ENCODE data around the gene ADTRP. TPM values are rescaled to one million over a fixed set of nuclear protein-coding genes. Genes with fewer than 3 reads are reported as not detected.

ADTRP gene
- total RNA-seq, 2 experiments from 2014 or later = not detected

DNA sequence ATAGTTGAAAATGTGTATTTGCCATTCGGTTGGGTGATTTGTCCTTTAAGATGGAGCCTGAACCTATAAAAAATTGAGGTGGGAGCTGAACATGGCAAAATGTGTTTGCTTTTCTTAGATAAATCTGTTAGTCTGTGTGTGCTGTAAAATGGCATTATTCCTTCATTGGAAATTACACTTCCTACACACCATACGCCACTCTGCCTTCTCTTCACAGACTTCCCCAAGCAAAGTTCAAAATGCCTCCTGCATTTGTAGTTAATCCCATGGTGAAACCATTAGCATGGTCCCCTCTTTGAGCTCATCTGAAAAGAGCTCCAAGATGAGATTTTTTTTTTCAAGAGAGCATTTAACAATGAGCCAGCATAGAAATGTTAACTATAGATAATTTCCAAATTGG is 567 bp downstream of the ADTRP start:
- Histone ChIP-seq H3K4me2 (ENCODE audit: low read length) (no peak overlapping the region), H3K4me1 (ENCODE audit: insufficient read depth, low read length, poor library complexity, severe bottlenecking) (no peaks in the 10 kb centered on the region), H2AFZ (ENCODE audit: low read length) (no peak overlapping the region), H3K9me2 (ENCODE audit: insufficient read depth, low read length) (no peaks in the 10 kb centered on the region), H3K4me3 (ENCODE audit: low read depth, low read length, poor library complexity, severe bottlenecking) (no peak overlapping the region), H4K20me1 (ENCODE audit: insufficient read depth, low read length) (no peaks in the 10 kb centered on the region), H3K36me3 (ENCODE audit: insufficient read depth, low read length) (no peaks in the 10 kb centered on the region), H3K9me3 (ENCODE audit: low read length) (no peaks in the 10 kb centered on the region), H3K79me2 (ENCODE audit: insufficient read depth, low read depth, low read length) (no peaks in the 10 kb centered on the region), H3K27ac (ENCODE audit: low read depth, low read length, poor library complexity, severe bottlenecking) (no peak overlapping the region)
- ChIA-PET CTCF (ENCODE audit: unreplicated experiment) (interaction anchor here (0.9 kb wide), 1 partner anchor 135 kb away, joined by 3 read pairs; no protein-coding TSS in a partner anchor), POLR2A (no interaction called here)
- BruUV-seq (replicated peaks) = no TSS peak
- no peak for DNase-seq (ENCODE audit: low spot score)
- intact Hi-C loops (cut with micrococcal nuclease; ENCODE audit: unreplicated experiment) = no loop called here
- TF ChIP-seq, protein P1, sequence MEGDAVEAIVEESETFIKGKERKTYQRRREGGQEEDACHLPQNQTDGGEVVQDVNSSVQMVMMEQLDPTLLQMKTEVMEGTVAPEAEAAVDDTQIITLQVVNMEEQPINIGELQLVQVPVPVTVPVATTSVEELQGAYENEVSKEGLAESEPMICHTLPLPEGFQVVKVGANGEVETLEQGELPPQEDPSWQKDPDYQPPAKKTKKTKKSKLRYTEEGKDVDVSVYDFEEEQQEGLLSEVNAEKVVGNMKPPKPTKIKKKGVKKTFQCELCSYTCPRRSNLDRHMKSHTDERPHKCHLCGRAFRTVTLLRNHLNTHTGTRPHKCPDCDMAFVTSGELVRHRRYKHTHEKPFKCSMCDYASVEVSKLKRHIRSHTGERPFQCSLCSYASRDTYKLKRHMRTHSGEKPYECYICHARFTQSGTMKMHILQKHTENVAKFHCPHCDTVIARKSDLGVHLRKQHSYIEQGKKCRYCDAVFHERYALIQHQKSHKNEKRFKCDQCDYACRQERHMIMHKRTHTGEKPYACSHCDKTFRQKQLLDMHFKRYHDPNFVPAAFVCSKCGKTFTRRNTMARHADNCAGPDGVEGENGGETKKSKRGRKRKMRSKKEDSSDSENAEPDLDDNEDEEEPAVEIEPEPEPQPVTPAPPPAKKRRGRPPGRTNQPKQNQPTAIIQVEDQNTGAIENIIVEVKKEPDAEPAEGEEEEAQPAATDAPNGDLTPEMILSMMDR (conservative IDR thresholded peaks at IDR 0.05; ENCODE audit: low read length) = no peak
- TF ChIP-seq EZH2phosphoT487 (IDR thresholded peaks at IDR 0.05; ENCODE audit: borderline replicate concordance, low read depth, low read length) = no peak

DNA sequence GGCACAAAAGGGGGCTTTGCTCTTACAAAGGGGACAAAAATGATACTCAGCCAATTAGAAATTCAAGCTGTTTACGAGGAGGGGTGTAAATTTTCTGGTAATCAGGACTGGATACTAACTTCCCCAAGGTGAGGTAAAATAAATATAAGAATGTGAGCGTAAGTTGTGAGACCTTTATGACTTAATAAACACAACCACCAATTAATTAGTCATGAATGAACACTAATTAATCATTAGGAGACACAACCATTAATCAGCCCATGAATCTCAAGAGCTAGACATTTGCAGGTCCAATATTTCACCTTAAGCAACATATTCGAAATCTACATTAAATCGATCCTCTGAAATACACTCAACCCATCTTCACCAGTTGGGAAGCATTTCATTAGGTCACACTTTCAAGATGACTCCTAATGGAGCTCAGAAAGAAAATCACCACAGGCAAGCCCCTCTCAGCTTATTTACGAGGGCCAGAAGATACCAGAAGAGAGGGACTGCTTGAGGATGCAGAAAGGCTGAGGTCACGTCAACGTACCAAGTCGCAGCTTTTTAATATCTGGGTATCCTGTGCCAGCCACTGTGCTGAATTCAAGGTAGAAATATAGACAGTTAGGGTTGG is 2.7 kb downstream of the ADTRP start:
- no peak overlapping the region for H2AFZ ChIP-seq (ENCODE audit: low read length)
- no peaks in the 10 kb centered on the region for H4K20me1 ChIP-seq (ENCODE audit: insufficient read depth, low read length)
- TF ChIP-seq, protein P1 (conservative IDR thresholded peaks at IDR 0.05; ENCODE audit: low read length) = no peak
- TF ChIP-seq EZH2phosphoT487 (IDR thresholded peaks at IDR 0.05; ENCODE audit: borderline replicate concordance, low read depth, low read length) = no peak
- intact Hi-C loops (cut with micrococcal nuclease; ENCODE audit: unreplicated experiment) = no loop called here
- no TSS peak for BruUV-seq (replicated peaks)
- H3K4me3 ChIP-seq (ENCODE audit: low read depth, low read length, poor library complexity, severe bottlenecking) = no peak overlapping the region
- H3K79me2 ChIP-seq (ENCODE audit: insufficient read depth, low read depth, low read length) = no peaks in the 10 kb centered on the region
- ChIA-PET CTCF (ENCODE audit: unreplicated experiment) (no interaction called here), POLR2A (no interaction called here)
- H3K9me3 ChIP-seq (ENCODE audit: low read length) = no peaks in the 10 kb centered on the region
- no peaks in the 10 kb centered on the region for H3K4me1 ChIP-seq (ENCODE audit: insufficient read depth, low read length, poor library complexity, severe bottlenecking)
- H3K27ac ChIP-seq (ENCODE audit: low read depth, low read length, poor library complexity, severe bottlenecking) = no peak overlapping the region
- no peaks in the 10 kb centered on the region for H3K36me3 ChIP-seq (ENCODE audit: insufficient read depth, low read length)
- H3K4me2 ChIP-seq (ENCODE audit: low read length) = no peak overlapping the region
- DNase-seq (ENCODE audit: low spot score) = no peak
- H3K9me2 ChIP-seq (ENCODE audit: insufficient read depth, low read length) = no peaks in the 10 kb centered on the region

DNA sequence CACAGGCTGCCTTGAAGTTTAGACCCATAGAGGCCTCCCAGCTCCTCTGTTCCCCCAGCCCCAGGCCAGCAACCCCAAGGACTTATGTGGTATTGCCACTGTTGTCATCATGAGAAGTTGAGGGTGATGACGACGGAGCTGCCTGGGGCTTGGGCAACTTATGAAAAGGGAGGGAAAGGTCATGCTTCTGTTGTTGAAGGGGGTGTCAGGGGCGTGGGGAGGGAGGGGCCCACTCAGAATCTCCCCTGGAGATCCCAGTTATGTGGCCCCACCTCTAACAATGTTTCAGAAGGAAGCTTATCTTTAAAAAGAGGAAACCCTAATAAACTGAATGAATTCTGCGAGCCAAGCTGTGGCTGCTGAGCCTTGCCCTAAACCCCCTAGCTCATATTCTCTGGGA is 4.2 kb downstream of the ADTRP start:
- Histone ChIP-seq H2AFZ (ENCODE audit: low read length) (no peak overlapping the region), H3K4me3 (ENCODE audit: low read depth, low read length, poor library complexity, severe bottlenecking) (no peak overlapping the region), H3K36me3 (ENCODE audit: insufficient read depth, low read length) (no peaks in the 10 kb centered on the region), H3K79me2 (ENCODE audit: insufficient read depth, low read depth, low read length) (no peaks in the 10 kb centered on the region), H3K9me2 (ENCODE audit: insufficient read depth, low read length) (no peaks in the 10 kb centered on the region), H3K4me1 (ENCODE audit: insufficient read depth, low read length, poor library complexity, severe bottlenecking) (no peaks in the 10 kb centered on the region), H3K27ac (ENCODE audit: low read depth, low read length, poor library complexity, severe bottlenecking) (no peak overlapping the region), H3K9me3 (ENCODE audit: low read length) (no peaks in the 10 kb centered on the region), H3K4me2 (ENCODE audit: low read length) (no peak overlapping the region), H4K20me1 (ENCODE audit: insufficient read depth, low read length) (no peaks in the 10 kb centered on the region)
- ChIA-PET CTCF (ENCODE audit: unreplicated experiment) (no interaction called here), POLR2A (interaction anchor here (1.0 kb wide), 1 partner anchor 8 kb away, joined by 3 read pairs; no protein-coding TSS in a partner anchor)
- no peak for DNase-seq (ENCODE audit: low spot score)
- TF ChIP-seq EZH2phosphoT487 (IDR thresholded peaks at IDR 0.05; ENCODE audit: borderline replicate concordance, low read depth, low read length) = no peak
- TF ChIP-seq, protein P1 (conservative IDR thresholded peaks at IDR 0.05; ENCODE audit: low read length) = no peak
- intact Hi-C loops (cut with micrococcal nuclease; ENCODE audit: unreplicated experiment) = no loop called here
- BruUV-seq (replicated peaks) = no TSS peak

Data from OCI-LY7 (cell line).